Sigmoid colon (tissue), 4 donors: Measurements from ENCODE around the gene RGS9.

Source experiments
- CTCF ChIP-seq, 4 experiments: fragments of 450-650 bp in 3 of 4; fragments of 200-600 bp in 1 of 4; IDR thresholded peaks; one replicate each; pipeline ENCODE4 v1.5.1; 2016 to 2019; ENCODE audit warnings: antibody characterized with exemption in 4 of 4, mild to moderate bottlenecking in 3 of 4, moderate library complexity in 2 of 4
- EP300 ChIP-seq, 4 donors: sonication (generic); formaldehyde crosslinking; IDR thresholded peaks; one replicate each; pipeline ENCODE4 v1.6.1; 2017; ENCODE audit warnings: antibody characterized with exemption in 4 of 4
- POLR2A ChIP-seq, 2 donors: fragments of 450-650 bp; IDR thresholded peaks; one replicate each; pipeline ENCODE4 v1.6.1; 2016; ENCODE audit warnings: antibody characterized with exemption in 2 of 2, mild to moderate bottlenecking in 2 of 2, moderate library complexity in 2 of 2
- POLR2AphosphoS5 ChIP-seq, 4 donors: sonication (generic); formaldehyde crosslinking; IDR thresholded peaks; one replicate each; pipeline ENCODE4 v1.6.1; 2017; ENCODE audit warnings: antibody characterized with exemption in 4 of 4

DNA sequence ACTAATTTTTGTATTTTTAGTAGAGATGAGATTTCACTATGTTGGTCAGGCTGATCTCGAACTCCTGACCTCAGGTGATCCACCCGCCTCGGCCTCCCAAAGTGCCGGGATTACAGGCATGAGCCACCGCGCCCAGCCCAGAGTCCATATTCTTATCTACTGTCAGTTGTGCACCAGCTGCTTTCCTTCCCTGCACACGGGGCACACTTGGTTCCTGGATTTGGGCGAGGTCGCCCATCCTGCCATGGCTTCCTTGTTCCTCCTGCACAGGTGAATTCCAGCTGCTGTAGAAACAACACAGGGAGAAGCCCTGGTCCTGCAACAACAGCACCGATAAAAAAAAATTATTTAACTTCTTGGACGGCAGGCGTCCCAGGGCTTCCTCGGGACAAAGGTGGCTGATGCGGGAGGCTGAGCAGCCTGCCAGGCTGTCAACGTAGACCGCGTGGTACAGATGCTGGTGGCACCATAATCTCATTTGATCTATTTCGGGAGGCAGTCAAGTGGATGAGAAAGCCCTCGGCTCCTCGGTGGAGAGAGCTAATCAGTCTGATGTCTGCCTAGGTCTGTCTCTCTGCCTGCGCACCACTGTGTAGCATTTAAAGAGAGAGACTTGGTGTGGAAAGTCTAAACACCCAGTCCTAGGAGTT, 19.1 kb downstream of the RGS9 start:
- TF ChIP-seq CTCF (IDR thresholded peaks at IDR 0.05), result no peak
- TF ChIP-seq POLR2AphosphoS5 (IDR thresholded peaks at IDR 0.05), result peak in 1 of 4 donors; percentile 33
- TF ChIP-seq POLR2A (IDR thresholded peaks at IDR 0.05), result no peak
- no peak for TF ChIP-seq EP300 (IDR thresholded peaks at IDR 0.05)
